Transverse colon (tissue), 4 donors: ENCODE results near the gene PYGB.

Source experiments
- POLR2A ChIP-seq: fragments of 450-650 bp; IDR thresholded peaks from one replicate; pipeline ENCODE4 v1.6.1; 2016; ENCODE audit warnings: antibody characterized with exemption, mild to moderate bottlenecking, moderate library complexity
- POLR2AphosphoS5 ChIP-seq, 3 donors: sonication (generic); formaldehyde crosslinking; IDR thresholded peaks; one replicate each; pipeline ENCODE4 v1.6.1; 2016; ENCODE audit warnings: antibody characterized with exemption in 3 of 3
- TF ChIP-seq, protein P1 (sequence below), 5 experiments: fragments of 200-600 bp in 3 of 5; fragments of 450-650 bp in 2 of 5; sonication (generic) in 3 of 5; IDR thresholded peaks; 1 replicate in 2 of 5; 2 replicates in 3 of 5; pipeline ENCODE4 v1.5.1; 2016 to 2017; ENCODE audit warnings: antibody characterized with exemption in 5 of 5, inconsistent platforms in 3 of 5, mild to moderate bottlenecking in 2 of 5, moderate library complexity in 1 of 5

DNA sequence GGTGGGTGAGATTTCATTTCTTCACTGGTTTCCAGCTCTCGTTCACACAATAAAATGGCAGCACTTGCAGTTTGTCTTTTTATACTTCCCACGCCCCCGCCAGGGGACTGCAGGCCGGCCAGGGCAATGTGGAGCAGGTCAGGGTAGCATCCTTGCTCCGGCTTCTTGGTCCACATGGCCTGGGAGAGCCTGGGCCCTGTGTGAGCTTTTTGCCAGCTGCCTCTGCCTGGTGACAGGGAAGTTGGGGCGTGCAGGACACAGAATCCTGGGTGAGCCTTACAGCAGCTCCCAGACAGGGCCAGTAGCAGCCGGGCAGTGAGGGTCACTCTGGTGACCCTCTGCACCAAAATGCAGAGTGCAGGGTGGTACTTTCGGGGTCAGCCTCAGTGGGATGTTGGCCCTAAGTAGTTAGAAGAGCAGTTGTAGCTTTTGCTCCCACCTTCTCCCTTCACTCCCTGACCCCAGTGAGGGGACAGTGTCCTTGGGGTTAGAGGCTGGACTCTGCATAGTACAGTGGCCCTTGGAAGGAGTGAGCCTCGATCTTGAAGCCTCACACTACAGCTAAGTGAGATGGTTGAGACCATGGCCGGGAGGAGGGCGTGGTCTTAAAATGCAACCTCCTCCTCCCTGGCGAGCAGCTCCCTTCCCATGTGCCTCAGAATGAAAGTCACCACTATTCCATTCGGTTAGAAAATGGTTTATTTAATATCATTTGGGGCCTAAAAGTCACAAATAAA, 23.8 kb downstream of the PYGB start:
- TF ChIP-seq POLR2AphosphoS5 (IDR thresholded peaks at IDR 0.05) (no peak), POLR2A (no peak)
- TF ChIP-seq, protein P1, sequence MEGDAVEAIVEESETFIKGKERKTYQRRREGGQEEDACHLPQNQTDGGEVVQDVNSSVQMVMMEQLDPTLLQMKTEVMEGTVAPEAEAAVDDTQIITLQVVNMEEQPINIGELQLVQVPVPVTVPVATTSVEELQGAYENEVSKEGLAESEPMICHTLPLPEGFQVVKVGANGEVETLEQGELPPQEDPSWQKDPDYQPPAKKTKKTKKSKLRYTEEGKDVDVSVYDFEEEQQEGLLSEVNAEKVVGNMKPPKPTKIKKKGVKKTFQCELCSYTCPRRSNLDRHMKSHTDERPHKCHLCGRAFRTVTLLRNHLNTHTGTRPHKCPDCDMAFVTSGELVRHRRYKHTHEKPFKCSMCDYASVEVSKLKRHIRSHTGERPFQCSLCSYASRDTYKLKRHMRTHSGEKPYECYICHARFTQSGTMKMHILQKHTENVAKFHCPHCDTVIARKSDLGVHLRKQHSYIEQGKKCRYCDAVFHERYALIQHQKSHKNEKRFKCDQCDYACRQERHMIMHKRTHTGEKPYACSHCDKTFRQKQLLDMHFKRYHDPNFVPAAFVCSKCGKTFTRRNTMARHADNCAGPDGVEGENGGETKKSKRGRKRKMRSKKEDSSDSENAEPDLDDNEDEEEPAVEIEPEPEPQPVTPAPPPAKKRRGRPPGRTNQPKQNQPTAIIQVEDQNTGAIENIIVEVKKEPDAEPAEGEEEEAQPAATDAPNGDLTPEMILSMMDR (IDR thresholded peaks at IDR 0.05) = no peak
